CD4-positive, CD25-positive, alpha-beta regulatory T cell (primary cell): ENCODE results near the gene MTHFR. TPM values are rescaled to one million over a fixed set of nuclear protein-coding genes. Genes with fewer than 3 reads are reported as not detected.

ENCODE experiments used
- ATAC-seq, 2 donors: fragments of 150-1000 bp; cut with Tn5 transposase; one replicate each; pipeline ENCODE4 v1.10.0; 2021; ENCODE audit warnings: low read depth in 2 of 2, moderate number of reproducible peaks in 2 of 2, moderate library complexity in 1 of 2
- DNase-seq, 3 donors: peaks; one replicate each; pipeline versions ENCODE4 v3.0.0 to v3.0.0-alpha.2; 2012 to 2022; ENCODE audit warnings: mixed read lengths in 1 of 3
- H3K27ac ChIP-seq: one replicate; pipeline ENCODE4 v1.7.0; 2013; ENCODE audit warnings: mild to moderate bottlenecking, low read length; ENCODE audit not compliant: insufficient read depth, poor library complexity, severe bottlenecking
- H3K27me3 ChIP-seq: one replicate; pipeline ENCODE4 v1.7.0; 2013; ENCODE audit warnings: low read length; ENCODE audit not compliant: control insufficient read depth, insufficient read depth
- H3K36me3 ChIP-seq: one replicate; pipeline ENCODE4 v1.7.0; 2013; ENCODE audit warnings: mild to moderate bottlenecking, low read length, moderate library complexity; ENCODE audit not compliant: control insufficient read depth, insufficient read depth
- H3K4me1 ChIP-seq: 2 replicates; pipeline ENCODE4 v1.7.0; 2013; ENCODE audit warnings: mild to moderate bottlenecking, low read length; ENCODE audit not compliant: insufficient read depth, control insufficient read depth, poor library complexity, severe bottlenecking
- H3K4me3 ChIP-seq: one replicate; pipeline ENCODE4 v1.7.0; 2013; ENCODE audit warnings: low read depth, mild to moderate bottlenecking, low read length, moderate library complexity
- H3K9me3 ChIP-seq, 2 experiments: 1 replicate in 1 of 2; 2 replicates in 1 of 2; pipeline ENCODE4 v1.7.0; 2013; ENCODE audit warnings: low read length in 2 of 2, mild to moderate bottlenecking in 1 of 2, moderate library complexity in 1 of 2; ENCODE audit not compliant: control insufficient read depth in 2 of 2
- H3K27ac Mint-ChIP-seq, 3 donors: one replicate each; pipeline ENCODE4 v1.8.0; 2020 to 2022; ENCODE audit warnings: mild to moderate bottlenecking in 3 of 3, mixed read lengths in 3 of 3, moderate library complexity in 2 of 3
- H3K27me3 Mint-ChIP-seq: one replicate; pipeline ENCODE4 v1.8.0; 2022; ENCODE audit warnings: mild to moderate bottlenecking, mixed read lengths
- H3K36me3 Mint-ChIP-seq: one replicate; pipeline ENCODE4 v1.8.0; 2020; ENCODE audit warnings: mixed read lengths
- H3K4me1 Mint-ChIP-seq, 4 donors: one replicate each; pipeline ENCODE4 v1.8.0; 2020 to 2022; ENCODE audit warnings: mixed read lengths in 4 of 4, mild to moderate bottlenecking in 1 of 4
- H3K4me3 Mint-ChIP-seq, 4 donors: one replicate each; pipeline ENCODE4 v1.8.0; 2020 to 2022; ENCODE audit warnings: mild to moderate bottlenecking in 4 of 4, mixed read lengths in 4 of 4, moderate library complexity in 3 of 4
- H3K9me3 Mint-ChIP-seq, 7 donors: one replicate each; pipeline ENCODE4 v1.8.0; 2020 to 2022; ENCODE audit warnings: mixed read lengths in 7 of 7, mild to moderate bottlenecking in 3 of 7, moderate library complexity in 2 of 7
- polyA plus RNA-seq, 4 donors: library from polyadenylated mRNA; unstranded; fragments of 300-500 nt; fragmentation: Illumina TruSeq; gene quantifications; one replicate each; pipeline ENCODE4 v1.2.3, GENCODE V29; 2021
- total RNA-seq: library from RNA; stranded (reverse); gene quantifications from one replicate; pipeline ENCODE4 v1.2.3, GENCODE V29; 2022

The MTHFR gene
- total and polyA plus RNA-seq, 5 donors from 2014 or later: 5.6 to 35.0 (median 6.6) TPM

DNA sequence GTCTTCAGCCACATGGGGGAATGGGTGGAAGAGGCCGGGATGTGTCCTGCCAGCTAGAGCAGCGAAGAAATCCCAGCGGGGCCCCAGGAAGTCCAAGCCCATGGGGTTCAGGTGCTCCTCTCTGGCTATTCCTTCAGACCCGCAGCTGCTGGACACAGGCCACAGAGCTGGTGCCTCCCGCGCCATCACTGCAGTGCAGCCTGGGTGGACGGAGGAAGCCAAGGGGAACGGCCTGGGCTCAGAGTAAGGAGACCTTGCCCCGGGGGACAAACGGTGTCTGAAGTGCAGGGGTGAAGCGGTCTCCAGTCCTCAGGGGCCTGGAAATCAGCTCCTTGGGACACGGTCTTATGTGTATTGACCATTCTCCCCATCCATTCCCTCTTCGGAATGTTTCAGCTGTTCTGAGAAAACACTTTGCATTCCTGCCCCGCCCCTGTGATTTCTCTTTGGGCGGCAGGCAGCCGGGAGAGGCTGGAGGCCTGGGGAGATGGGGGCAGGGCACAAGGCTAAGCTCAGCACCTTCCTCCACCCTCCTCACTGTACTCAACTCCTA lies 18.4 kb downstream of the MTHFR start:
- Mint-ChIP-seq H3K36me3 (peaks cover 12% of the 10 kb centered on the region), H3K27me3 (no peaks in the 10 kb centered on the region), H3K27ac (no peak overlapping the region), H3K4me1 (peaks cover 0 to 14% (median 0%) of the 10 kb centered on the region in 4 donors), H3K4me3 (no peak overlapping the region), H3K9me3 (no peaks in the 10 kb centered on the region)
- ATAC-seq (no peak), DNase-seq (no peak)
- H3K27me3 ChIP-seq: no peaks in the 10 kb centered on the region
- no peak overlapping the region for H3K27ac ChIP-seq
- H3K36me3 ChIP-seq: peaks cover 10% of the 10 kb centered on the region
- H3K4me1 ChIP-seq: peaks cover 12% of the 10 kb centered on the region
- no peak overlapping the region for H3K4me3 ChIP-seq
- no peaks in the 10 kb centered on the region for H3K9me3 ChIP-seq

DNA sequence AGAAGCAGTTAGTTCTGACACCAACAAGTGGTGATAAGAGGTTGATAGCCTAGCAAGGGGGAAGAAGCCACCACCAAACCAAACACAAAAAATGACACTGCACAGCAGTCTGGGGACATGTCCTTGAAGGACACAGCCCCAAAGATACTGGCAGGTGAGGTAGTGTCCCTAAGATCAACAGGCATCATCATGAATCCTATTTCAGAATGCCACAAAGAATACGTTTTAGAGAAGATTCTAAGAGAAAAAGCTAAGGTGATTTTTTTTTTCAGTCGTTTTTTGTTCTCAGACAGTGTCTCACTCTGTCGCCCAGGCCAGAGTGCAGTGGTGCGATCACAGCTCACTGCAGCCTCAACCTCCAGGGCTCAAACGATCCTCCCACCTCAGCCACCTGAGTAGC lies 19.6 kb downstream of the MTHFR start:
- ATAC-seq: no peak
- Mint-ChIP-seq H3K27ac (no peak overlapping the region), H3K9me3 (no peaks in the 10 kb centered on the region), H3K27me3 (no peaks in the 10 kb centered on the region), H3K4me1 (peaks cover 0 to 10% (median 0%) of the 10 kb centered on the region in 4 donors), H3K4me3 (no peak overlapping the region), H3K36me3 (peaks cover 4% of the 10 kb centered on the region)
- Histone ChIP-seq H3K36me3 (peaks cover 5% of the 10 kb centered on the region), H3K27me3 (no peaks in the 10 kb centered on the region), H3K27ac (no peak overlapping the region), H3K9me3 (no peaks in the 10 kb centered on the region), H3K4me1 (peaks cover 12% of the 10 kb centered on the region), H3K4me3 (no peak overlapping the region)
- DNase-seq: no peak

DNA sequence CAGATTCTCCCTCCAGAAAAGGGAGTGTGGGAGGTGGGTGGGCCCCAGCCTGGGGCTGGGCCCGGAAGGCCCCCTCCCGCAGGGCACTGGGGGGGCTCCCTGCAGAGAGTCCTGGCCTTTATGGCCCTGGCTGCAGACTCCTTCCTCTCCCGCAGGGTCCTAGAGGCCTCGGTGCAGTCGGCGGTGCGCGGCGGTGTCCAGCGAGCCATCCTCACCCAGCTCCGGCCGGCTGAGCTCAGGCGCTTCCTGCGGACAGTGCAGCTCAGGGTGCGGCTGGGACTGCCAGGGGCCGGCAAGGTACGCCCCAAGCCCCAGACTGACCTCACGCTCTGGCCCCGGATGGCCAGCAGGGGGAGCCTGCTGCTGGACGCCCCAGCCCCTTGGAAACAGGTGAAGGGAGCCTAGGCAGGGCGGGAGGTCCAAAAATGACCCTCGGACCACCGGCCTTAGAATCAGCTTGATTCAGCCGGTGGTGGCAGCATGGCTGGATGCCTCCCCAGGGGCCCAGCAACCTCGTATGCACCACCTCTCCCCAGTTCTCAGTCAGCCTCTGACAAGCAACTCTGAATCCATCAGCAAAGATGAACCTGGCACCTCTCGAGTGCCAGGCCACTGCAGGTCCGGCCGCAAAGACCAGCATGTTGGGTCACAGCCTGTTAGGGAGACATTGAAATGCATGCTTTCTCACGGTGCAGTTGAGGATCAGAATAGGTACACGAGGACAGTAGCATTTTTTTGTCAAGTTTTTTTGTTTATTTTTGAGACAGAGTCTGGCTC lies 20.6 kb downstream of the MTHFR start:
- H3K4me3 ChIP-seq: no peak overlapping the region
- no peaks in the 10 kb centered on the region for H3K36me3 ChIP-seq
- H3K27me3 Mint-ChIP-seq: peaks cover 4% of the 10 kb centered on the region
- H3K27me3 ChIP-seq: no peaks in the 10 kb centered on the region
- DNase-seq: peak; percentile 21 to 29 (median 22)
- H3K4me1 Mint-ChIP-seq: peaks cover 0 to 10% (median 0%) of the 10 kb centered on the region in 4 donors
- H3K36me3 Mint-ChIP-seq: no peaks in the 10 kb centered on the region
- H3K9me3 Mint-ChIP-seq: no peaks in the 10 kb centered on the region
- H3K4me1 ChIP-seq: peaks cover 12% of the 10 kb centered on the region
- no peaks in the 10 kb centered on the region for H3K9me3 ChIP-seq
- ATAC-seq: peak; percentile 18 to 43
- H3K27ac ChIP-seq: no peak overlapping the region
- H3K27ac Mint-ChIP-seq: peak overlapping the region in 1 of 3 donors; percentile 20
- H3K4me3 Mint-ChIP-seq: peak overlapping the region in 1 of 4 donors; percentile 57

DNA sequence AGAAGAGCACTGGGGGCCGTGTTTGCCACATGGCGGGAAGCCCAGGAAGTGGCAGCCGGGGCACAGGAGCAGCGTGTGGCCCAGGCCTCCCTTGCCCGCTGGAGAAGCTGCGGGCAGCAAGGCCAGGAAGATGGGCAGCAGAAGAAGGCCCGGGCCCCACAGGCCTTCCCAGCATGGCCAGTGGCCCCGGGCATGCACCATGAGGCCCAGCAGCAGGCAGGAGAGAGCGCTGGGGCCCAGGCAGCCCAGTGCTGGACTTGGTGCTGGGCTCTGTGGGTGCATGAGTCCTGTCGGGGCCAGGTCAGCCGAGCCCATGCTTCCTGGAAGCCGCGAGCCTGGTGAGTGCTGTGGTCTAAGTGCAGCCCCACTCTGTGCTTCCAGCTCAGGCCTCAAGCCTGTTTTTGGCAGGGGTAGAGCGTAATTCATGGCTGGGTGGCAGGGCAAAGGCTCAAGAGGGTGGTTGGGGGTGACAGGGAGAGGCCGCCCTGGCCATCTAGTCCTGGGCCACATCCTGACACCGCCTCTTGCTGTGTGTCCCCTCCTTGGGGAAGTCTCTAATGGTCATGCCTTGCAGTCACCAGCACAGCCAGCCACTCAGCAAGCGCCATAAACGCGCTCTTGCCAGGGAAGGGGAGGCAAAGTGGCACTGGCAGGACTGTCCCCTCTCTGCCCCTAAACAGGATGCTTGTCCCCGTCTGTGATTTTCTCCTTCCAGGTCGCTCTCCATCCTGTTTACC lies 21.3 kb downstream of the MTHFR start:
- Mint-ChIP-seq H3K27ac (peak overlapping the region in 1 of 3 donors; percentile 38), H3K4me1 (peaks cover 0 to 10% (median 0%) of the 10 kb centered on the region in 4 donors), H3K27me3 (peaks cover 4% of the 10 kb centered on the region), H3K4me3 (peak overlapping the region in 1 of 4 donors; percentile 29), H3K36me3 (no peaks in the 10 kb centered on the region), H3K9me3 (no peaks in the 10 kb centered on the region)
- DNase-seq (no peak), ATAC-seq (no peak)
- Histone ChIP-seq H3K4me3 (no peak overlapping the region), H3K9me3 (no peaks in the 10 kb centered on the region), H3K36me3 (no peaks in the 10 kb centered on the region), H3K27ac (no peak overlapping the region), H3K4me1 (peaks cover 12% of the 10 kb centered on the region), H3K27me3 (no peaks in the 10 kb centered on the region)

DNA sequence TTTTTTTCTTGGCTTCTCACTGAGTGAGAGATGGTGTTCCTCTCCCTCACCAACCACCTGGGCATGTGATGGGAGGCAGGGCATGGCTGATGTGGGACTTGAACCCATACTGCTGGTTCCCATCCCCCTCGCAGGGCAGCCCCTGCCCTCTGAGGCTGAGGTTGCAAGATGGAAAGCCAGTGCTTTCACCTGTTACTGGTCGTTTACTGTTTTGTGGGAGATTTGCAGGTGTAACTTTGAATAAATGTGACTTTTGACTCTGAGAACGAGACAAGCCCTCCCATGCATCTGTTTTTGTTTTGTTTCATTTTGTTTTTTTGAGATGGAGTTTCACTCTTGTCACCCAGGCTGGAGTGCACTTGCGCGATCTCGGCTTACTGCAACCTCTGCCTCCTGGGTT lies 22.2 kb downstream of the MTHFR start:
- H3K9me3 Mint-ChIP-seq: no peaks in the 10 kb centered on the region
- peak overlapping the region in 1 of 4 donors; percentile 15 for H3K4me3 Mint-ChIP-seq
- peaks cover 4% of the 10 kb centered on the region for H3K27me3 Mint-ChIP-seq
- DNase-seq: no peak
- Histone ChIP-seq H3K27me3 (no peaks in the 10 kb centered on the region), H3K36me3 (no peaks in the 10 kb centered on the region), H3K27ac (no peak overlapping the region), H3K4me1 (peaks cover 12% of the 10 kb centered on the region), H3K9me3 (no peaks in the 10 kb centered on the region), H3K4me3 (no peak overlapping the region)
- ATAC-seq: no peak
- H3K36me3 Mint-ChIP-seq: no peaks in the 10 kb centered on the region
- peaks cover 0 to 10% (median 0%) of the 10 kb centered on the region in 4 donors for H3K4me1 Mint-ChIP-seq
- no peak overlapping the region for H3K27ac Mint-ChIP-seq

DNA sequence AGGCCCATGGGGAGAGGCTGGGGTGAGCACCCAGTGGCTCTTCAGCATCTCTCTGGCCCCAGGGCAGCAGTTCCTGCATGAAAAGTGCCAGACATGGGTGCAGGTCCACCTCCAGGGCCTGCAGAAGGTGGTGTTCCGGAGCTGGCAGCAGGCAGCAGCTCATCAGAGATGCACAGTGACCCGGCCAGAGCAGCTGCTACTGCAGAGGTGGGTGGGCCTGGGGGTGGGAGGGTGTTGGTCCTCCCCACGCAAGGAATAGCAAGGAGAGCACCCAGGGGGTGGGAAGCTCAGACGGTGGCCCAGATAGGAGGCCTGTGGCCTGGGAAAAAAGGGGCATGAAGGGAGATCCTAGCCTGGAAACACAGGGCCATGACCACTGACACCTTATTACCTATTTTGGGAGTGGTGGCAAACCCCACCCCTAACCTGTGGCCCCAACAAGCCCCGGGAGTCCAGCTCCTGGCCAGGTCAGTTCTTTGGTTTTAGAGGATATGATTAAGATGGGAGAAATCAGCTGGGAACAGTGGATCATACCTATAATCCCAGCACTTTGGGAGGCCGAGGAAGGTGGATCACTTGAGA lies 23.5 kb downstream of the MTHFR start:
- H3K4me3 ChIP-seq: no peak overlapping the region
- no peak for ATAC-seq
- peaks cover 0 to 10% (median 0%) of the 10 kb centered on the region in 4 donors for H3K4me1 Mint-ChIP-seq
- H3K4me1 ChIP-seq: peaks cover 12% of the 10 kb centered on the region
- H3K36me3 Mint-ChIP-seq: no peaks in the 10 kb centered on the region
- no peak overlapping the region for H3K27ac ChIP-seq
- peaks cover 8% of the 10 kb centered on the region for H3K27me3 Mint-ChIP-seq
- no peaks in the 10 kb centered on the region for H3K9me3 Mint-ChIP-seq
- no peaks in the 10 kb centered on the region for H3K9me3 ChIP-seq
- no peak overlapping the region for H3K4me3 Mint-ChIP-seq
- H3K27ac Mint-ChIP-seq: no peak overlapping the region
- no peak for DNase-seq
- H3K27me3 ChIP-seq: no peaks in the 10 kb centered on the region
- no peaks in the 10 kb centered on the region for H3K36me3 ChIP-seq

DNA sequence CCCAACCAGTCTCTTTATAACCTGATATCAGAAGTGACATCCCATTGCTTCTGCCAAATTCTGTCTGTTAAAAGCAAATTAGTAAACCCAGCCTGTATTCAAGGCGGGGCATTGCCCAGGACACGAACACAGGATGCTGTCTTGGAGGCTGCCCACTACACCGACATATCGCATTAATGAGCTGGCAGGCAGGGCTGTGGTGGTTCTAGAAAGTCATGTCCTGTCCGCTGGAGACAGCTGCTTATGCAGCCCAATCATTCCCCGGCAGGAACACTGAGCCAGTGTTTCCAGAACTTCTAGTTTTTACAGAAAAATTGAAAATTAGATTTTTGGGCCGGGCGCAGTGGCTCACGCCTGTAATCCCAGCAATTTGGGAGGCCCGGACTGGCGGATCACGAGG lies 24.5 kb downstream of the MTHFR start:
- Mint-ChIP-seq H3K27me3 (peaks cover 10% of the 10 kb centered on the region), H3K4me3 (no peak overlapping the region), H3K4me1 (peaks cover 0 to 10% (median 0%) of the 10 kb centered on the region in 4 donors), H3K27ac (no peak overlapping the region), H3K9me3 (no peaks in the 10 kb centered on the region), H3K36me3 (no peaks in the 10 kb centered on the region)
- ATAC-seq (no peak), DNase-seq (no peak)
- no peak overlapping the region for H3K4me3 ChIP-seq
- H3K36me3 ChIP-seq: no peaks in the 10 kb centered on the region
- peaks cover 12% of the 10 kb centered on the region for H3K4me1 ChIP-seq
- H3K27ac ChIP-seq: no peak overlapping the region
- no peaks in the 10 kb centered on the region for H3K27me3 ChIP-seq
- H3K9me3 ChIP-seq: no peaks in the 10 kb centered on the region
